HG03457 (cell line): ENCODE results near the gene BCL7B.
"Not testable (repeated sequence)": the region's sequence is repeated elsewhere in the genome, so short reads cannot be mapped to it uniquely, and the experiment has no call there.

Experiments used
- ATAC-seq: cut with Tn5 transposase; IDR thresholded peaks from one replicate; pipeline ENCODE4 v1.9.1; 2021; ENCODE audit warnings: moderate number of reproducible peaks; ENCODE audit not compliant: unreplicated experiment

Gene BCL7B

GRCh38 chr7:73573276-73573675 lies 15.8 kb upstream of the BCL7B start:
- ATAC-seq, result no peak

- no peak for ATAC-seq
Measured at GRCh38 chr7:73572767-73573186, 15.3 kb upstream of the BCL7B start.

DNA sequence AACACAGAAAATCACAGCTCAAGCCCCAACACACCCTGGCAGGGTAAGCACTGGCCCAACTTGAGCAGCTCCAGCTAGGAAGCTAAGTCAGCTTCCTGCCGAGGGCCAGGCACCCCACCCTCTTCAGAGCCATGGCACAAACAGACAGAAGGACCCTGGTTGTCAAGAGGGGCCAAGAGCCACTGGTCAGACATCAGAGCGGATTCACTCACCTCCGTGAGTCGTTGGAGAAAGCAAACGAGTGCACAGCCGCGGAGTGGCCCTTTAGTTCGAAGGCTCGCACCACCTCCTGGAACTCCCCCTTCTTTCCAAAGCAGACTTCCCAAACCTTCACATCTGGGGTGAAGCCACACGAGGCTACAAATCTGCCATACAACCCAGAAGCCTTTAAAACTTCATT lies 13.5 kb upstream of the BCL7B start:
- ATAC-seq, result no peak

GRCh38 chr7:73570521-73570920 lies 13.0 kb upstream of the BCL7B start:
- no peak for ATAC-seq

DNA sequence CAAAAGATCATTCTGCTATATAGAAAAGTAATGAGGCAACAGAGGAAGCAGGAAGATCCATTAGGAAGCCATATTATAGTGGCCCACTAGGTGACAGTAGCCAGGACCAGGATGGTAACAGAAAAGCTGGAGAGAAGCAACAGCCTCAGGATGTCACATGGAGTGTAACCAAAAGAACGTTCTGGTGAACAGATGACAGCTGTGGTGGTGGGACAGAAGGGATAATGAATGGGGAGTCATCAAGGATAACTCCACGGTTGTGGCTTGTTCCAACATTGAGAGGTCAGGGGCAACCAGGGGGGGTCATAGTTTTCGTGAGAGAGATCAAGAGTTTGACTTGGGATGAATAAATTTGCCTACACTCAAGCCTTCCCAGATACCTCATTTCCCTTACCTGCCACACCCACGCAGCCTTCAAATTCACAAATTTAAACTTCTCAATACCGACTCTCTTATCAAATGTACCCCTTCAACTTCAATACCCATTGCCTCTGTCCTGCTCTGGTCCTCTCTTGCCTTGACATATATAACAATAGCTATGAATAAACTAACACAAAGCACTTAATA lies 11.6 kb upstream of the BCL7B start:
- no peak for ATAC-seq

DNA sequence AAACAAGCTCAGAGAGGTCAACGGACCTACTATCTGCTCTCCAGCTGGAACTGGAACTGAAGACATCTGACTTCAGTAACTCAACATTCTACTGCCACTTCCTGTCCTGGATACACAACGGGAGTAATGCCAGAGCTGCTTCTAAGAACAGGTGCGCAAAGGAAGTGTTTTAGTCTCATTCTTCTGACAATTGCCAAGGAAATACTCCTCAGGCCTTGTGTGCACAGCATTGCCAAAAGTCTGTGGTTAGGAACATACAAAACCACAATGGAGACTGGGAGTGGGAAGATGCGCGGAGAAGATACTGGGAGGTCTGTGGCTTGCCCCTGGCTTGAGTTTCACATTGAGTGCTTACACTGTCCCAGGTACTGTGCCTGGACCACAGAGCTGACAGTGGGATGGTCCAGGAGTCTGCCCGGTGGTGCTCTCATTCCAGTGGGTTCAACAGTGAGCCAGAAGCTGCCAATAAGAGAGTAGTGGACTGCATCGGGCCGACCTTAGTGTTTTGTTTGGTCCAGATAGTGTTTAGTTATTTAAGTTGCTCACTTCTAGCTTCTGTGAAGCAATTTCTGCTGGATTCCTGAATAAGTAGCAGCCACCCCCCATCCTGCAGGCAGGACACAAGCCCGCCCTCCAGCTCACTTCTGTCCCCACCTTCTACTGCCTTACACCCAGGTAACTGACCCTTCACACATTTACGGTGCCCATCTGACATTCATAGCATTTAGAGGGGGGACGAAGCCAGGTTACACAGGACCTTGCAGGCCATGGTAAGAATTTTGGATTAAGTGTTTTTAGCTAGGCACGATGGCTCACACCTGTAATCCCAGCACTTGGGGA lies 10.6 kb upstream of the BCL7B start:
- ATAC-seq, result no peak

GRCh38 chr7:73567140-73567539 lies 9.7 kb upstream of the BCL7B start:
- ATAC-seq, result no peak

- ATAC-seq, result not testable (repeated sequence)
Measured at GRCh38 chr7:73566431-73566830, 8.9 kb upstream of the BCL7B start.

DNA sequence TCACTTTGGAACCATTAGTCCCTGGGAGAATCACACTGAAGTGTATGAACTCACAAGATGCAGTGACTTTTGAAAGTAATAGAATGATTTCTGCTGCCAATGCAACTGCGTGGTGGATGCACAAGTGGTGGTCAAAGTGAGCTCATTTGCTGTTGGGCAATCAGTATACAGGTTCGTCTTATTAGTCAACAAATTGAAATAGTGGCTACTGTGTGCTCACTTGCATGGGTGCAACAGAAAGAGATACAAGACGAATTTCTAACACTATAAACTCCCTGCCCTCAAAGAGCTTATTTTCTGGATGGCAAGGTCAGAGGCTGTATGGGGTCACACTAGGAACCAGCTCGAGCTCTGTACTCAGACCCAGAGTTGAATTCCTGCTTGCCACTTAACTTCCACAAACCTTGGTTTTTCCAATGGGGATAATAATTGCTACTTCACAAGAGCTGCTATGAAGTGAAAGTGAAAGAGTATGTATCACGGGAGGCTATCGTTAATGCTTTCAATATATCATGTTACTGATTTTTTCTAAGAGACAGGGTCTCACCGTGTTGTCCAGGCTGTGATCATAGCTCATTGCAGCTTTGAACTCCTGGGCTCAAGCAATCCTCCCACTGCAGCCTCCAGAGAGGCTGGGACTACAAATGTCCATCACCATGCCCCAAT lies 8.3 kb upstream of the BCL7B start:
- no peak for ATAC-seq

DNA sequence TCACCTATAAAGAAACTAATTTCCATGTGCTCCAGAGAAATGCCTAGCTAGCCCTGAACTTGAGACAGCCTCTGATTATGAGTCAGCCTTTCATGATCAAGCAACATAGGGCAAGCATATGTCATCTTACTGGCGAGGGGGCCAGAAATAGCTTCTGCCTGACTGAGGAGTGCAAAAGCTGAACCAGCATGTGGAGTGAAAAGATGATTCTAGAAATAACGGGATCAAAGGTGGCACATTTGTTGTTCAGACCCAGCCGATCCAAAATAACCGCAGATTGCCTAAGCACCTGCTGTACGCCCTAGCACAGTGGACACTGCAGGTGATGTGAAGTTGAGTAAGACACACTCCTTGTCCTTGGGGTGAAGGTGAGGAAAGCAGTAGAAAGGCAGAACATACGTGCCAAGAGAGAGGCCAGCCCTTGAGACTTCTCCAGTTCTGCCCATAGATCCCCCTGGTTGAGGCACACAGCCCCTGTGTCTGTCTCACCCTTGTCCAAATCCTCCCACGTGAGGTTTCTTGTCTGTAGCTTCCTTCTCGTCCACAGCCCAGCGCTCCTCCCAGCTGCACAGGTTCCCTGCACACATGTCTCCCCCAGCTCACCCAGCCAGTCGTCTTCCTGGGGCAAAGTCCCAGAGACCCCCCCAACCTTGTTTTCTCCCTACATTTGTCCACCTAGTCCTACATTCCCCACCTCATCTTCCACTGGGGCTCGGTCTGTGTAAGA lies 2.8 kb upstream of the BCL7B start:
- no peak for ATAC-seq

DNA sequence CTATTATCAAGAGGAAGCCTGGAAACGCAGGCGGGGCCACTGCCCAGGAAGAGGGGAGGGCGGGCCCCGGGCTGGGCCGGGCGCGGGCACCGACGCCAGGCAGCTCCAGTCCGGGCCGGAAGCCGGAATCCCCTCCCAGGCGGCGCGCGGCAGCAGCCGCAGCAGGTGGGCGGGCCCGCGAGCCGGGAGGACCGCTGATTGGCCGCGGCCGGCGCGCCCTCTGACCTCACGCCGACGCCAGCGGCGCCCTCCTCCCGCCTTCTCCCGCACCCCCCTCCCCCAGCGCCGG lies 438 bp downstream of the BCL7B start:
- ATAC-seq, result peak; percentile 88

DNA sequence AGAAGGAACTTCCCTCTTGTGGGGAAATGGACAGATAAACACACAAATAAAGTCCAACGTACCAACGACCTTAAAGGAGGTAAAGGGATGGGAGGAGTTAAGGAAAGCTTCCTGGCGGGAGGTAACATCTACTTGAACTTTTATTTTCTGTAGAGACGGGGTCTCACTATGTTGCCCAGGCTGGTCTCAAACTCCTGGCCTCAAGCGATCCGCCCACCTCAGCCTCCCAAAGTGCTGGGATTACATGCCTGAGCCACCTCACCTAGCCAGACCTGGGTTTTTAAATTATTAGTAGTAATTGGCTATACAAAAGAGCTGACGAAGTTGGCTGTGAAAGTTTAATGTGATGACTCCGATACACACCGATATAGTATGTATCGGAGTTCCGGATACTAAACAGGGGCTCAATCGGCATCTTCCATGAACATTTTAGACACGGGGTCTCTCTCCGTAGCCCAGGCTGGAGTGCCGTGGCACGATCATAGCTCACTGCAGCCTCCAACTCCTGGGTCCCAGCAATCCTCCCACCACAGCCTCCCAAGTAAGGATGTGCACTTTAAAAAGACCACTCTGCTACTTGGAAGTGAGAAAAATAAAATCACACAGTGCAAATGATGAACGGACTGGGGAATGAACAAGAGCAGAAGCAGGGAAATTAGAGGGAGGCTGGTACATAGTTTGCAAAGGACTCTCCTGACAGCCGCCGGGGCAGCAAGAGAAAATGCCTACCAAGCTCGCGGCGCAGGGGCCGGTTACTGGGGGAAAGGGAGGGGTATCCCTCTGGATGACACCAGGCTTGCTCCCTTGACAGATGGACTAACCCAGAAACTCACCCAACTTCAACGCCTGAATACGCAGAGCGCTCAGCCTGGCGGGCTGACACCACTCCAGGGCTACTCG lies 1.0 kb downstream of the BCL7B start:
- ATAC-seq, result no peak

- ATAC-seq, result no peak
Measured at GRCh38 chr7:73555411-73555982, 2.0 kb downstream of the BCL7B start.

DNA sequence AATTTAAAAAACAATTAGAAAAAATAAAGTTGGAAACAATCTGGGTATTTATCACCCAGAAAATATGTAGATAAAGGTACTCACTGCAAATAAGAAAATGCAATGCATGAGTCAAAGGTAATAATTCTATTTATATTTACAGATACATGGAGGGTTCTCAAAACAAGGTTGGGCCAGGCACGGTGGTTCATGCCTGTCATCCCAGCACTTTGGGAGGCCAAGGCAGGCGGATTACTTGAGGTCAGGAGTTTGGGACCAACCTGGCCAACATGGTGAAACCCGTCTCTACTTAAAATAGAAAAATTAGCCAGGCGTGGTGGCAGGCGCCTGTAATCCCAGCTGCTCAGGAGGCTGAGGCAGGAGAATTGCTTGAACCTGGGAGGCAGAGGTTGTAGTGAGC lies 7.4 kb downstream of the BCL7B start:
- ATAC-seq, result not testable (repeated sequence)

GRCh38 chr7:73549176-73549575 lies 8.3 kb downstream of the BCL7B start:
- no peak for ATAC-seq

DNA sequence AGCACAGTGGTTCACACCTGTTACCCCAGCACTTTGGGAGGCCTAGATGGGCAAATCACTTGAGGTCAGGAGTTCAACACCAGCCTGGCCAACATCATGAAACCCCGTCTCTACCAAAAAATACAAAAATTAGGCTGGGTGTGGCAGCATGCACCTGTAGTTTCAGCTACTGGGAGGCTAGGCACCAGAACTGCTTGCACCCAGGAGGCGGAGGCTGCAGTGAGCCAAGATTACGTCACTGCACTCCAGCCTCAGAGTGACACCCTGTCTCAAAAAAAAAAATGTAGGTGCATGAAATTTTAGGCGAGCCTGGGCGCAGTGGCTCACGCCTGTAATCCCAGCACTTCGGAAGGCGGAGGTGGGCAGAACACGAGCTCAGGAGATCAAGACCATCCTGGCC lies 9.6 kb downstream of the BCL7B start:
- no peak for ATAC-seq

GRCh38 chr7:73544678-73545077 lies 12.8 kb downstream of the BCL7B start:
- ATAC-seq, result no peak

- no peak for ATAC-seq
Measured at GRCh38 chr7:73541722-73542121, 15.8 kb downstream of the BCL7B start.

DNA sequence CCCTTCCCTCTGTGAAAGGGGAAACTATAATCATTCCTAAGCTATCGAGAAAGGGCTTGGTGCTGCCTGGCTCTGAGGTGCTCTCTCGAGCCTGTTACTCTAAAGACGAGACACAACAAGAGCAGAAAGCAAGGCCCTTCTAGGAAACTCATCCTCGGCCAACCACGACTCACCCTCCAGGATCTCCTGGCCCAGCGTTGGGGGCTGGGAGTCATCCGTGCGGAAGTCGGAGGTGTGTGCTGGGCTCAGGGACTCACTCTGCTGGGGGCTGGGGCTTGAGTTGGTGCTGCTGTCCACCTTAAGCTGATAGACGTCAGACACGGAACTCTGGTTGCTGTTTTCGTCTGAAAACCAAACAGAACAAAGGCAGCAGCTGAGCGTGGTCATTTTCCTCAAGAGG lies 17.8 kb downstream of the BCL7B start:
- no peak for ATAC-seq

DNA sequence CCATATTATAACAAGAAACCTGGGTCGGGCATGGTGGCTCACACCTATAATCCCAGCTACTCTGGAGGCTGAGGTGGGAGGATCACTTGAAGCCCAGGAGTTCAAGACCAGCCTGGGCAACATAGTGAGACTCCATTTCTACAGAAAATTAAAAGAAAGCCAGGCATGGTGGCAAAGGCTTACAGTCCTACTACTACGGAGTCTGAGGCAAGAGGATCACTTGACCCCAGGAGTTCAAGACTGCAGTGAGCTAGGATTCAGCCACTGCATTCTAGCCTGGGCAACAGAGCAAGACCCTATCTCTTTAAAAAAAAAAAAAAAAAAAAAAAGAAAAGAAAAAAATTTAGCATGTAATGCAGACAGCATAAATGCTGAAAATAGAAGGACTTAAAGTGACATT lies 19.0 kb downstream of the BCL7B start:
- not testable (repeated sequence) for ATAC-seq
